GM18502 (cell line): Measurements from ENCODE around the gene FAM83D.
"Not testable (repeated sequence)": the region's sequence is repeated elsewhere in the genome, so short reads cannot be mapped to it uniquely, and the experiment has no call there.

Source experiments
- ATAC-seq: cut with Tn5 transposase; IDR thresholded peaks from one replicate; pipeline ENCODE4 v1.9.1; 2021; ENCODE audit warnings: mild to moderate bottlenecking; ENCODE audit not compliant: unreplicated experiment, poor library complexity

Gene FAM83D

GRCh38 chr20:38932457-38933120 lies 6.4 kb downstream of the FAM83D start:
- no peak for ATAC-seq

GRCh38 chr20:38934530-38934929 lies 8.3 kb downstream of the FAM83D start:
- ATAC-seq: no peak

- ATAC-seq: no peak
Observed at GRCh38 chr20:38935285-38935684, 9.1 kb downstream of the FAM83D start.

- ATAC-seq: no peak
Observed at GRCh38 chr20:38935967-38936407, 9.8 kb downstream of the FAM83D start.

DNA sequence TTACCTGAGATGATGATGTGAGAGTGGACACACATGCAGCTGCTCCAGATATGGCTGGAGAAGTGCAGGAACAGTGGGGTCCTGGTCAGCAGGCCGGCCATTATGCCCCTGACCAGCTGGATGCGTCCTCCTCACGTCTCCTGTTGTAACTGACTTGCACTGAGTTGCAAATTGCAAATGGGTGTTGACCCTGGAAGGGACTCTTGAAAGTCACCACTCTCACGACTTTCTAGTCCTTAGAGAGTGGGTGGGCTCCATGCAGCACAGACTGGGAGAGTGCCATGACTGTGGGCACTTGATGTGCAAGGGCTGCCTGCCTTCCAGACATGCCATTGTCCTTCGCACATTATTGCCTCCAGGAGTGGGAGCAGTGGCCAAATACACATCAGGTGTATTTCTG lies 10.8 kb downstream of the FAM83D start:
- no peak for ATAC-seq

DNA sequence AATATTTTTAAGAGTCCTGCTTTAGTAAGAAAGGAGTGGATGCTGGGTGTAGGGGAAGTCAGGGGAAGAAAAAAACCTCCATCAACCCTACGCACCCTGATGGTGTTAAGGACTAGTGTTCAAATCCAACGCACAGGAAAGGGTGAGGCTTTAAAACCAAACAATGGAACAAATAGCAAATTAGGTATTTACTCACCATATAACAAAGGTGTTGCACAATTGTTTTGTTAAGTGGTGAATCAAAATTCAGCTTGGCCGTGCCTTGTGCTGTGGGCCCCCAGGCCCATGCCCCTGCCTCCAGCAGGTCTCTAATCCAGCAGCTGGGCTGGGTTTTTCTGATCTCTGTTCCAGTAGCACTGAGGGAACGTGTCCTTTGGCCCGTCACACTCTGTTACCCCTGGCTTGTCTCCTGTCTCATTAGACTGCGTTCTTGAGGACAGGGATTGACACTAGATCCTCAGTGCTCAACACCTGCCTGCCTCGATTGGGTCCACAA lies 11.8 kb downstream of the FAM83D start:
- no peak for ATAC-seq

- no peak for ATAC-seq
Observed at GRCh38 chr20:38939686-38940085, 13.5 kb downstream of the FAM83D start.

DNA sequence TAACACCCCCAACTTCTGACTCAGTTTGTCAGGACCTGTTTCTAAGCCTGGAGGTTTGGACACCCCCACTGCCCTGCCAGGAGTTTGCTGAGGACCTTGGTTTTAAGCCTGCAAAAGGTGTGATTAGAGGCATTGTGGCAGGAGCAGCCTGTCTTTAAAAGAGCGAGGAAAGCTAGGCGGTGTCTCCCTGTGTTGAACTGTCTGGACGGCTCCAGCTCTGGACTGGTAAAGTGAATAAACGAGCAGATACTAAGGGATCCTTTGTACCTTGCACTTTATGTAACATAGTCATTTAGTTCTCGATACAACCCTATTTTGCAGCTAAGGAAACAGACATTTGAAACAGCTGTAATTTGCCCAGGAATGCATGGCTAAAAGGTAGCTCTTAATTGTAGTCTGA lies 14.4 kb downstream of the FAM83D start:
- ATAC-seq: no peak

- ATAC-seq: no peak
Observed at GRCh38 chr20:38941726-38942389, 15.6 kb downstream of the FAM83D start.

GRCh38 chr20:38945012-38945411 lies 18.8 kb downstream of the FAM83D start:
- ATAC-seq: no peak

- ATAC-seq: no peak
Observed at GRCh38 chr20:38946836-38947235, 20.6 kb downstream of the FAM83D start.

DNA sequence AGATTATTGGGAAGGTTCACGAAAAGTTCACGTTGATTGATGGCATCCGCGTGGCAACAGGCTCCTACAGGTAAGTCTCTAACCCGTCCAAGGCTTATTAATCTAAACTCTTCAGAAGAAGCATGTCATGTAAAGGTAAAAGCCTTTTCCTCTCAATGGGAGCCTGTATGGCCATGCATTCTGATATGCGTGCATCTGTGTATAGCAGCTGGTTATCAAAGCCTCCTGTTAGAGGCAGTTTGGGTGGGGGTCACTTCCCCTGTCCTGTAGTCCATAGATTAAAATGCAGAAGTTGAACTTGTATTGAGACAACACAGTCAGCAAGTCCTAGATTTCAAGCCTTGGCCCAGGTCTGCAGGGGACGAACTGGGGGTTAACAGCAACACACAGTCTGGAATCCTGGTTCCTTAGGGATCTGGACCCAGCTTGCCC lies 21.7 kb downstream of the FAM83D start:
- ATAC-seq: no peak

GRCh38 chr20:38950254-38950653 lies 24.0 kb downstream of the FAM83D start:
- no peak for ATAC-seq

DNA sequence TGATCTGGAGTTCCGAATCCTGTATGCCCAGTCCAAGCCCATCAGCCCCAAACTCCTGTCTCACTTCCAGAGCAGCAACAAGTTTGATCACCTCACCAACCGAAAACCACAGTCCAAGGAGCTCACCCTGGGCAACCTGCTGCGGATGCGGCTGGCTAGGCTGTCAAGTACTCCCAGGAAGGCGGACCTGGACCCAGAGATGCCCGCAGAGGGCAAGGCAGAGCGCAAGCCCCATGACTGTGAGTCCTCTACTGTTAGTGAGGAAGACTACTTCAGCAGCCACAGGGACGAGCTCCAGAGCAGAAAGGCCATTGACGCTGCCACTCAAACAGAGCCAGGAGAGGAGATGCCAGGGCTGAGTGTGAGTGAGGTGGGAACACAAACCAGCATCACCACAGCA lies 25.4 kb downstream of the FAM83D start:
- ATAC-seq: no peak

GRCh38 chr20:38952153-38952552 lies 25.9 kb downstream of the FAM83D start:
- no peak for ATAC-seq

- ATAC-seq: no peak
Observed at GRCh38 chr20:38953630-38954340, 27.6 kb downstream of the FAM83D start.

- ATAC-seq: no peak
Observed at GRCh38 chr20:38957235-38957876, 31.1 kb downstream of the FAM83D start.

- ATAC-seq: no peak
Observed at GRCh38 chr20:38957915-38958485, 31.8 kb downstream of the FAM83D start.

DNA sequence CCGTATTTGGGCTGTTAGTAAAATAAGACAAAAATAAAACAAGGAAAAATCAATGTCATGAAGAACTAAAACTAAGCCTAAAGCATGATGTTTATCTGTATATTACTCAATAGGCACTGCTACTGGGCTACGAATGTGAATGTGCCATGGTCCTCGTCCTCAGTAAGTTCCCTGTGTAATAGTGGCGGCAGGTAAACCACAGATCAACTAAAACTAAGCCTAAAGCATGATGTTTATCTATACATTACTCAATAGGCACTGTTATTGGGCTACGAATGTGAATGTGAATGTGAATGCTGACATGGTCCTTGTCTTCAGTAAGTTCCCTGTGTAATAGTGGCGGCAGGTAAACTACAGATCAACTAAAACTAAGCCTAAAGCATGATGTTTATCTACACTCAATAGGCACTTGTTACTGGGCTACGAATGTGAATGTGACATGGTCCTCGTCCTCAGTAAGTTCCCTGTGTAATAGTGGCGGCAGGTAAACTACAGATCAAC lies 34.0 kb downstream of the FAM83D start:
- not testable (repeated sequence) for ATAC-seq

- no peak for ATAC-seq
Observed at GRCh38 chr20:38961530-38962043, 35.4 kb downstream of the FAM83D start.
